ENCODE data around the gene KIAA0513. TPM values are rescaled to one million over a fixed set of nuclear protein-coding genes. Genes with fewer than 3 reads are reported as not detected.

KIAA0513 gene
- total and polyA plus RNA-seq, 2 donors (not counting 1 experiment from before 2014, with no cell fraction given): 1.1 to 2.1 TPM

DNA sequence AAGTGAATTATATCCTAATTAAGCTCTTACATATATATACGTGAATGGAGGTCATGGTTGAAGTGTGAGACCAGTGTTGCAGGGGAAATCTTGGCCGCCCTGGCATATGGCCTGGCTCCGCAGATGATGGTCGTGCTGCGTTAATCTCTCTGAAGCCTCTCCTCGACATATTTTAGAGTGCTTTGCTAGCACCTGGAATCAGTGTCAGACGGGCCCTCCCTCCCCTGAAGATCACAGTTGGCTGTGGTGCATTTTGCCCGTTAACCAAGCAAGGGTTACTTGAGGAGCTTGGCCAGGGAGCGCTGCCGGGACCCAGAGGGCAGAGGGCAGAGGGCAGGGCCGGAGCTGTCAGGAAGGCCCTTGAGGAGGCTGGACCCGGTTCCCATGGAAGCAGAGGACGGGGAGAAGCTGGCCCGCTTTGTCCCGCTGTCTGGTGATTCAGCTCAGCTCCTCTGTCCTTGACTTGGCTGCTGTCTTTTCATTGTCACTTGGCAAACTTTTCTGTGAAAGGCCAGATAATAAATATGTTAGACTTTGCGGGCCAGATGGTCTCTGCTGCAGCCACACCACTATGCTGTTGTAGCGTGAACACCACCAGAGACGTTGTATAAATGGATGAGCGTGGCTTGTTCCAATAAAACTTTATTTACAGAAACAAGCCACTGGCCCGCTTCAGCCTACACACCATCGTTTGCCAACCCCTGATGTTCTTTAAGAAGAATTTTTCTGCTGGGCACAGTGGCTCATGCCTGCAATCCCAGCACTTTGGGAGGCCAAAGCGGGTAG lies 52.4 kb downstream of the KIAA0513 start:
- Histone ChIP-seq H3K4me2 (replicated peaks; ENCODE audit: low read depth, low read length, poor library complexity, severe bottlenecking) (no peak overlapping the region), H2AFZ (ENCODE audit: insufficient read depth, low read depth, low read length, poor library complexity, severe bottlenecking) (no peak overlapping the region), H3K36me3 (replicated peaks in 1 of 2; ENCODE audit: control extremely low read depth in 1 of 2, control insufficient read depth in 1 of 2, extremely low read depth in 1 of 2, insufficient read depth in 2 of 2, low read length in 1 of 2) (no peaks in the 10 kb centered on the region), H3K27me3 (replicated peaks in 1 of 4; ENCODE audit: control extremely low read depth in 1 of 4, control insufficient read depth in 3 of 4, insufficient read depth in 4 of 4, low read length in 3 of 4) (peaks cover 0 to 6% (median 0%) of the 10 kb centered on the region in 4 experiments), H3K4me1 (ENCODE audit: control insufficient read depth in 2 of 2, insufficient read depth in 2 of 2, low read length in 2 of 2) (peaks cover 27 to 33% of the 10 kb centered on the region in 2 donors), H3K27ac (ENCODE audit: low read length in 2 of 2) (no peak overlapping the region), H4K20me1 (ENCODE audit: control insufficient read depth, insufficient read depth, low read length, poor library complexity, severe bottlenecking) (no peaks in the 10 kb centered on the region), H3K4me3 (ENCODE audit: control extremely low read depth in 1 of 5, extremely low read depth in 1 of 5, insufficient read depth in 1 of 5, low read depth in 2 of 5, low read length in 4 of 5) (no peak overlapping the region), H3K79me2 (ENCODE audit: control insufficient read depth, insufficient read depth, low read length) (no peaks in the 10 kb centered on the region), H3K9ac (ENCODE audit: low read length) (no peak overlapping the region), H3K9me3 (ENCODE audit: control extremely low read depth in 1 of 3, control insufficient read depth in 2 of 3, insufficient read depth in 1 of 3, low read length in 2 of 3) (peaks cover 0 to 5% (median 0%) of the 10 kb centered on the region in 3 donors)
- intact Hi-C loops (cut with micrococcal nuclease): no loop called here
- 88% methylated on average over 17 of the region's 22 CpGs for WGBS (ENCODE audit: insufficient coverage)
- no peak for ATAC-seq (ENCODE audit: low read depth)
- TF ChIP-seq EZH2 (IDR thresholded peaks at IDR 0.05; ENCODE audit: borderline replicate concordance, insufficient read depth, low read depth, low read length, poor library complexity, severe bottlenecking) (no peak), CTCF (IDR thresholded peaks at IDR 0.05) (no peak)
- H3K4me1 Mint-ChIP-seq: peaks cover 24% of the 10 kb centered on the region
- CTCF ChIA-PET: no interaction called here
- no peak for DNase-seq
- H3K27me3 Mint-ChIP-seq: peaks cover 23% of the 10 kb centered on the region
- no peaks in the 10 kb centered on the region for H3K9me3 Mint-ChIP-seq (ENCODE audit: insufficient read depth)
- POLR2A ChIA-PET: no interaction called here
- no peak overlapping the region for H3K27ac Mint-ChIP-seq
- no peak overlapping the region for H3K4me3 Mint-ChIP-seq

GRCh38 chr16:85081038-85081437 lies 53.4 kb downstream of the KIAA0513 start:
- Mint-ChIP-seq H3K4me1 (peaks cover 27% of the 10 kb centered on the region), H3K27ac (no peak overlapping the region), H3K27me3 (peaks cover 25% of the 10 kb centered on the region), H3K9me3 (ENCODE audit: insufficient read depth) (no peaks in the 10 kb centered on the region), H3K4me3 (peak overlapping the region; percentile 59)
- Histone ChIP-seq H3K9ac (ENCODE audit: low read length) (no peak overlapping the region), H3K27me3 (replicated peaks in 1 of 4; ENCODE audit: control extremely low read depth in 1 of 4, control insufficient read depth in 3 of 4, insufficient read depth in 4 of 4, low read length in 3 of 4) (peaks cover 0 to 15% (median 3%) of the 10 kb centered on the region in 4 experiments), H4K20me1 (ENCODE audit: control insufficient read depth, insufficient read depth, low read length, poor library complexity, severe bottlenecking) (no peaks in the 10 kb centered on the region), H3K9me3 (ENCODE audit: control extremely low read depth in 1 of 3, control insufficient read depth in 2 of 3, insufficient read depth in 1 of 3, low read length in 2 of 3) (peaks cover 0 to 5% (median 0%) of the 10 kb centered on the region in 3 donors), H3K4me1 (ENCODE audit: control insufficient read depth in 2 of 2, insufficient read depth in 2 of 2, low read length in 2 of 2) (peaks cover 29 to 37% of the 10 kb centered on the region in 2 donors), H3K27ac (ENCODE audit: low read length in 2 of 2) (no peak overlapping the region), H3K36me3 (replicated peaks in 1 of 2; ENCODE audit: control extremely low read depth in 1 of 2, control insufficient read depth in 1 of 2, extremely low read depth in 1 of 2, insufficient read depth in 2 of 2, low read length in 1 of 2) (no peaks in the 10 kb centered on the region), H2AFZ (ENCODE audit: insufficient read depth, low read depth, low read length, poor library complexity, severe bottlenecking) (no peak overlapping the region), H3K79me2 (ENCODE audit: control insufficient read depth, insufficient read depth, low read length) (no peaks in the 10 kb centered on the region), H3K4me3 (ENCODE audit: control extremely low read depth in 1 of 5, extremely low read depth in 1 of 5, insufficient read depth in 1 of 5, low read depth in 2 of 5, low read length in 4 of 5) (no peak overlapping the region), H3K4me2 (replicated peaks; ENCODE audit: low read depth, low read length, poor library complexity, severe bottlenecking) (no peak overlapping the region)
- ATAC-seq (ENCODE audit: low read depth): no peak
- intact Hi-C loops (cut with micrococcal nuclease): no loop called here
- CTCF ChIA-PET: interaction anchor here (2.0 kb wide), 1 partner anchor 25 kb away, joined by 4 read pairs; no protein-coding TSS in a partner anchor
- POLR2A ChIA-PET: no interaction called here
- no peak for TF ChIP-seq CTCF (IDR thresholded peaks at IDR 0.05)
- WGBS (ENCODE audit: insufficient coverage): 87% methylated on average over 9 of the region's 9 CpGs
- no peak for DNase-seq
